Epithelial cell of esophagus (primary cell): ENCODE measurements around the gene MORC4.
A peak's percentile ranks its signal among the peaks of the same experiment; 100 is the strongest.

ENCODE experiments used
- DNase-seq: peaks from one replicate; pipeline ENCODE4 v3.0.0; 2010; ENCODE audit warnings: low read depth
- H3K4me3 ChIP-seq: 2 replicates; pipeline ENCODE4 v1.5.1; 2011; ENCODE audit warnings: mild to moderate bottlenecking, low read length, control low read depth
- CTCF ChIP-seq: IDR thresholded peaks from 2 replicates; pipeline ENCODE4 v1.5.1; 2011; ENCODE audit warnings: low read depth, mild to moderate bottlenecking, low read length, control low read depth, inconsistent platforms; ENCODE audit not compliant: insufficient read depth; ENCODE audit errors: missing control alignments

The MORC4 gene

GRCh38 chrX:106921637-106922036 lies 78.4 kb downstream of the MORC4 start:
- no peak for TF ChIP-seq CTCF
- DNase-seq, result no peak
- H3K4me3 ChIP-seq, result no peak overlapping the region

GRCh38 chrX:106919932-106920452 lies 80.0 kb downstream of the MORC4 start, which contains the start of gene CLDN2:
Gene CLDN2 (plus strand): TSS chrX:106920402. CDS start chrX:106928229, 7,827 bp downstream.
- DNase-seq, result no peak
- no peak within 1 kb of the TSS for H3K4me3 ChIP-seq
- no peak for TF ChIP-seq CTCF

- no peak overlapping the region for H3K4me3 ChIP-seq
- peak; percentile 82 for DNase-seq
- TF ChIP-seq CTCF, result no peak
Measured at GRCh38 chrX:106917830-106918500, 82.0 kb downstream of the MORC4 start.

GRCh38 chrX:106912864-106913263 lies 87.1 kb downstream of the MORC4 start:
- TF ChIP-seq CTCF, result no peak
- H3K4me3 ChIP-seq, result no peak overlapping the region
- DNase-seq, result peak; percentile 55

GRCh38 chrX:106906361-106906760 lies 93.7 kb downstream of the MORC4 start:
- DNase-seq, result no peak
- no peak overlapping the region for H3K4me3 ChIP-seq
- no peak for TF ChIP-seq CTCF

GRCh38 chrX:106905064-106905708 lies 94.8 kb downstream of the MORC4 start:
- DNase-seq, result no peak
- TF ChIP-seq CTCF, result no peak
- H3K4me3 ChIP-seq, result no peak overlapping the region
